Ureter (tissue), 1 donor: ENCODE data around the gene TLR8. TPM values are rescaled to one million over a fixed set of nuclear protein-coding genes. Genes with fewer than 3 reads are reported as not detected.
"Not testable (repeated sequence)": the region's sequence is repeated elsewhere in the genome, so short reads cannot be mapped to it uniquely, and the experiment has no call there.

ENCODE experiments used
- DNase-seq: peaks from one replicate; pipeline ENCODE4 v3.0.0-alpha.2; 2020; ENCODE audit warnings: low spot score
- total RNA-seq: library from RNA; stranded (reverse); gene quantifications from one replicate; pipeline ENCODE4 v1.2.4, GENCODE V29; 2023
- donor health status: DM: yes; HTN: yes; CAD: no.

Gene TLR8
- total RNA-seq, 1 donor from 2014 or later, result 0.89 TPM

DNA sequence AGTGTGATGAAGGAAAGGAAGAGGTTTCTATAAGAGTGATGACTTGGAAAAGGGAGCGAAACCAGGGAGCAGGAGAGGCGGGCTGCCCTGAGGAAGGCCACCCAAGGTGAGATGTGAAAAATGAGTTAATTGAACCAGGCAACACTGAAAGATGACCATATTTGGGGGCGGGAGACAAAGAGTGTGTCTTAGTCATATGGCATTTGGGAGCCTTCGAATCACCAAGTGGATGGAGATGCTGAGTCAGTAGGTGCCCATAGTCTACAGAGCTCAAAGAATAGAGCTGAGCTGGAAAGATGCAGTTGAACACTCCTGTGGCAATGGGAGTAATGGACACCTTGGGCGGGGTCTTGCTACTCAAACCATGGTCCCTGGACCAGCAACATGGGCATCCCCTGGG lies 8.3 kb upstream of the TLR8 start:
- DNase-seq, result no peak

DNA sequence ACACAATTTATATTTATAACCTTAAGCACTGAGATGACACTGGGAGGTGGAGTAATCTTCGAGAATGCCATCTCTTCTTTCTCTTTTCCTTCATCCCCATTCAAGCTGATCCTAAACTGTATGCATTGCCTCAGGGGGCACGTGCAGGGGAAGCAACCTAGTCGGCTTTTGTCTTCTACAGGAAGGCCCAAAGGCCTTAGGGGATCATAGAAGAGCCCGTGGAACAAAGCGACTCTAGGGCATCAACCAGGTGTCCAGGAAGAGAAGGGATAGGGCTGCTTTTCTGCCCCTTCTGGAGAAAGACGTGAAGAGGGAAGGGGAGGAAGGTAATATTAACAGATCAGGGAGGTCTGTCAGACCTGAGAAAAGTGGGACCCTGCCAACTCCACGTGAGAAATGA lies 6.9 kb upstream of the TLR8 start:
- DNase-seq, result no peak

DNA sequence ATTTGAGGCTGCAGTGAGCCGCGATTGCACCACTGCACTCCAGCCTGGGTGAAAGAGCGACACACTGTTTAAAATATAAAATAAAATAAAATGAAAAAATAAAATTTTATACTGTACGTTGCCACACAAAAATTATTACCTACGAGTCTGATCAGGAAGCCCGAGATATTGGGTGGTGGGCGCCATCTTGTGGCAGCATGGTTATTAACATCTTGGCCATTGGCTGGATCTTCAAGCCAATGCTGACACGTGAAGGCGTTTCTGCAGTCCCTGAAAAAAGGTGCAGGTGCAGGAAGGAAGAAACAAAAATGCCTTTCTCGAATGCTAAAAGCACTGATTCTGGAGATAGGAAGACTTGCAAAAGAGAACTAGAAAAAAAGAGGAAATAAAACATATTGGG lies 4.9 kb upstream of the TLR8 start:
- DNase-seq, result peak; percentile 70

DNA sequence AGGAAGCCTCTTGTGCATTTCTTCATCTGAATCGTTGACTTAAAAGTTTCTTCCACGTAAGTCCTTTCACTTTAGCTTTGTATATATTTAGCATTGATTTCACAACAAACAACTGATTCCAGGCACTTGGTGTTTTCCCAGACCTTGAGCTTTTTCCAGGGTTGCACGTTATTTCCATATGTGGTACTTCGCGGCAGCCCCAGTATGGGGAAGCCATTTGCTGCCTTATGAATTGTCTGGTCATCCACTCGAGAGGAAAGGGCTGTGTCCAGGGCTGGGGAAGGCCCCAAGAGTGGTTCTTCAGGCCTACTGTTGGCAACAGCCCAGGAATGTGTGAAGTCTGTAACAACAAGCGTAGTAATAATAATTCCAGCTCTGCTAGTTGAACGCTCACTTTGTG lies 2.8 kb upstream of the TLR8 start:
- DNase-seq, result no peak

DNA sequence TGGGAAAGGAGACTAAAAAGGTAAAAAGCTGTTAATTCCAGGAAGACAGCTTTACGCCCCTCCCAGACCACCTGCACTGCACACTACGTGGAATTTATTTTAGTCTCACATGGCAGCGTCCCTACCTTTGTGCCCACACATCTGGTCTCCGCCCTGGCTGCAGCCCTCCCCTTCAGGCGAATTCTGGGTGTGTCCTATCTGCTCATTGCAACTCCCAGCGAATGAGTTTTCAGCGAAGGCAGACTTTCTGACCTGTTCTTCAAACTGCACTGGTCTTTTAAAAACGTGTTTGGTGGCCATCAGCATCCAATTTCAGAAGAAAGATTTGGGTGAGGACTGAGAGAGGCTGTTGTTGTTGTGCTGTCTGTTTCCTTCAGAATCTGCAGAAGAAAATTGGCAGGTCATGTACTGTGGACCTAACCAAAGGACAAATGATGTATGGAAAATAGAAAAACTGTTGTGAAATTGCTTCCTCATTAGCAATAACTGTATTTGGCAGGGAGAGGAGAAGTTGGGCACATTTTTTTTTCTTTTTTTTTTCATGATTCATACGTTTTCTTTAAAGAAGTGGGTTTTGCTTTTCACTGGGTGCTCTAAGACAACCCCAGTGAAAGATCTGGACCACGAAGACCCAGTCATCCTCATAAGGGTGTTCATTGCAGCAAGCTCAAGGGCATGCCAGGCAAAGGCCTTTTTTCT lies 4.2 kb downstream of the TLR8 start:
- DNase-seq, result no peak

DNA sequence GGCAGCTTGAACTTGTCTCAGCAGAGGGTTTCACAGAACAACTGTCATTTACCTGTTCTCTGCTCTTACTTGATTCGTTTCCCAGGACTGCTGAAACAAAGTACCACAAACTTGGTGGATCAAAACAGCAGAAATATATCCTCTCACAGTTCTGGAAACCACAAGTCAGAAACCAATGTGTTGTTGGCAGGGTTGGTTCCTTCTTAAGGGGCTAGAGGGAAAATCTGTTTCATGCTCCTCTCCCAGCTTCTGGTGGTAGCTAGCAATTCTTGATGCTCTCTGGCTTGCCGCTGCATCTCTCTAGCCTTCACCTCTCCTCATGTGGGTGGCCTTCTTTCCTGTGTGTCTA lies 4.7 kb downstream of the TLR8 start:
- DNase-seq, result no peak

DNA sequence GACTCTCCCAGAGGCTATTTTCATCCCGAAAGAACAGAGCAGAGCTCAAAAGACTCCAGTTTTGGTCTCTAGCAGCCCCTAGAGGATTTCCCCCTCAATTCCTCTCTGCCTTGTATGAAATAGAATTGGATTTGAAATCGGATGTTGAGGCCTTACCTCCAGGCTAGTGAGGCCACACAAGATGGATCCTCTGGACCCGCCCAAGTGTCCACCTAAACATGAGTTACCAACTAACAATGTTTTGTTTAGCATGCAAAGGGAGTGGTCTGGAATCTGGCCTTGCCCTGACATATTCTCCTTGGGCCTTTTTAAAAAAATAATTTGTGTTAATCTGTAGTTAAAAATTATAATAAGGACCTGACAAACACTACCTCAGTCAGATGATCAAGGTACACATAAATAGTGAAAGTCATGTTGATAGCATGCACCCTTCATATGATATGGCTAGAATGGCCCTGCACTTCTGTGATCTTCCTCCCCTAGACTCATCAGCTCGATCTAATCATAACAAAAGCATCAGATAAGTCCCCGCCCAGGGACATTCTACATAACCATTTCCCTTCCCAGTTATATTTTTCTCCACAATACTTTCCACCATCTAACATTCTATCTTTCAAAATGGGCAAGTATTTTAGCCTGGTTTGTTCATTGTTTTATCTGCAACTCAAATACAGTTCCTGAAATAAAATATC lies 6.5 kb downstream of the TLR8 start:
- no peak for DNase-seq

DNA sequence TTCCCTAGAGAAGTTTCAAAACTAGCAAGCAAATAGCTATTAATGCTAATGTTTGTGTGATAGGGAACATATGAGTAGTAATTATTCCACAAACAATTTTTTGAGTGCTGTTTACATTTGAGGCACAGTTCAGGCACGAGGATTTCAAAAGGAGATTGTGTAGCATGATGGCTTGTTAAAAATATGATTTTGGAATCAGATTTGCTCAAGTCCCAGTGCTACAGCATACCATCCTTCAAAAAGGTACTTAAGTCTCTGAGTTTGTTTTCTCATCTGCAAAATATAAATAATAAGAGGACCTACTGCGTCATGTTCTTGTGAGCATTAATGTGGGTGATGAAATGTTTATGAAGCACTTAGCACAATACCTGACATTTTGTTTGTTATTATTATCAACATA lies 11.3 kb downstream of the TLR8 start:
- no peak for DNase-seq

DNA sequence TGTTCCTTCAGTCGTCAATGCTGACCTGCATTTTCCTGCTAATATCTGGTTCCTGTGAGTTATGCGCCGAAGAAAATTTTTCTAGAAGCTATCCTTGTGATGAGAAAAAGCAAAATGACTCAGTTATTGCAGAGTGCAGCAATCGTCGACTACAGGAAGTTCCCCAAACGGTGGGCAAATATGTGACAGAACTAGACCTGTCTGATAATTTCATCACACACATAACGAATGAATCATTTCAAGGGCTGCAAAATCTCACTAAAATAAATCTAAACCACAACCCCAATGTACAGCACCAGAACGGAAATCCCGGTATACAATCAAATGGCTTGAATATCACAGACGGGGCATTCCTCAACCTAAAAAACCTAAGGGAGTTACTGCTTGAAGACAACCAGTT lies 12.6 kb downstream of the TLR8 start:
- DNase-seq, result no peak

DNA sequence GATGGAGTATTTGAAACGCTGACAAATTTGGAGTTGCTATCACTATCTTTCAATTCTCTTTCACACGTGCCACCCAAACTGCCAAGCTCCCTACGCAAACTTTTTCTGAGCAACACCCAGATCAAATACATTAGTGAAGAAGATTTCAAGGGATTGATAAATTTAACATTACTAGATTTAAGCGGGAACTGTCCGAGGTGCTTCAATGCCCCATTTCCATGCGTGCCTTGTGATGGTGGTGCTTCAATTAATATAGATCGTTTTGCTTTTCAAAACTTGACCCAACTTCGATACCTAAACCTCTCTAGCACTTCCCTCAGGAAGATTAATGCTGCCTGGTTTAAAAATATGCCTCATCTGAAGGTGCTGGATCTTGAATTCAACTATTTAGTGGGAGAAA lies 13.2 kb downstream of the TLR8 start:
- DNase-seq, result no peak

DNA sequence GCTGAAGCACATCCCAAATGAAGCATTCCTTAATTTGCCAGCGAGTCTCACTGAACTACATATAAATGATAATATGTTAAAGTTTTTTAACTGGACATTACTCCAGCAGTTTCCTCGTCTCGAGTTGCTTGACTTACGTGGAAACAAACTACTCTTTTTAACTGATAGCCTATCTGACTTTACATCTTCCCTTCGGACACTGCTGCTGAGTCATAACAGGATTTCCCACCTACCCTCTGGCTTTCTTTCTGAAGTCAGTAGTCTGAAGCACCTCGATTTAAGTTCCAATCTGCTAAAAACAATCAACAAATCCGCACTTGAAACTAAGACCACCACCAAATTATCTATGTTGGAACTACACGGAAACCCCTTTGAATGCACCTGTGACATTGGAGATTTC lies 14.6 kb downstream of the TLR8 start:
- DNase-seq, result no peak

DNA sequence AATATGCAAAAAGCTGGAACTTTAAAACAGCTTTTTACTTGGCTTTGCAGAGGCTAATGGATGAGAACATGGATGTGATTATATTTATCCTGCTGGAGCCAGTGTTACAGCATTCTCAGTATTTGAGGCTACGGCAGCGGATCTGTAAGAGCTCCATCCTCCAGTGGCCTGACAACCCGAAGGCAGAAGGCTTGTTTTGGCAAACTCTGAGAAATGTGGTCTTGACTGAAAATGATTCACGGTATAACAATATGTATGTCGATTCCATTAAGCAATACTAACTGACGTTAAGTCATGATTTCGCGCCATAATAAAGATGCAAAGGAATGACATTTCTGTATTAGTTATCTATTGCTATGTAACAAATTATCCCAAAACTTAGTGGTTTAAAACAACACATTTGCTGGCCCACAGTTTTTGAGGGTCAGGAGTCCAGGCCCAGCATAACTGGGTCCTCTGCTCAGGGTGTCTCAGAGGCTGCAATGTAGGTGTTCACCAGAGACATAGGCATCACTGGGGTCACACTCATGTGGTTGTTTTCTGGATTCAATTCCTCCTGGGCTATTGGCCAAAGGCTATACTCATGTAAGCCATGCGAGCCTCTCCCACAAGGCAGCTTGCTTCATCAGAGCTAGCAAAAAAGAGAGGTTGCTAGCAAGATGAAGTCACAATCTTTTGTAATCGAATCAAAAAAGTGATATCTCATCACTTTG lies 15.6 kb downstream of the TLR8 start:
- DNase-seq, result no peak

DNA sequence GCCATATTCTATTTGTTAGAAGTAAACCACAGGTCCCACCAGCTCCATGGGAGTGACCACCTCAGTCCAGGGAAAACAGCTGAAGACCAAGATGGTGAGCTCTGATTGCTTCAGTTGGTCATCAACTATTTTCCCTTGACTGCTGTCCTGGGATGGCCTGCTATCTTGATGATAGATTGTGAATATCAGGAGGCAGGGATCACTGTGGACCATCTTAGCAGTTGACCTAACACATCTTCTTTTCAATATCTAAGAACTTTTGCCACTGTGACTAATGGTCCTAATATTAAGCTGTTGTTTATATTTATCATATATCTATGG lies 16.1 kb downstream of the TLR8 start:
- no peak for DNase-seq

DNA sequence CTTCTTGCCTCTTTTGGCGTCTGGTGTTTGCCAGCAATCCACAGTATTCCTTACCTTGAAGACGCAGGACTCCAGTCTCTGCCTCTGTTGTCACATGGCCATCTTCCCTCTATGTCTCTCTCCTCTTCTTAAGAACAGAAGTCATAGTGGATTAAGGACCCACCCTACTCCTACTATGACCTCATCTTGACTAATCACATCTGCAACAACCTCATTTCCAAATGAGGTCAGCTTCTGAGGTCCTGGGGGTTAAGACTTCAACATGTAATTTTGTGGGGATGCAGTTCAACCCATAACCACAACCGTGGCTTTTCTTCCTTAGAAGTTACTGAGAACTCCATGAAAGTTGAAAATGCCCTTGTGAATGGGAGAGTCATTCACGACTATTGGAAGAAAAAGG lies 23.3 kb downstream of the TLR8 start:
- no peak for DNase-seq

DNA sequence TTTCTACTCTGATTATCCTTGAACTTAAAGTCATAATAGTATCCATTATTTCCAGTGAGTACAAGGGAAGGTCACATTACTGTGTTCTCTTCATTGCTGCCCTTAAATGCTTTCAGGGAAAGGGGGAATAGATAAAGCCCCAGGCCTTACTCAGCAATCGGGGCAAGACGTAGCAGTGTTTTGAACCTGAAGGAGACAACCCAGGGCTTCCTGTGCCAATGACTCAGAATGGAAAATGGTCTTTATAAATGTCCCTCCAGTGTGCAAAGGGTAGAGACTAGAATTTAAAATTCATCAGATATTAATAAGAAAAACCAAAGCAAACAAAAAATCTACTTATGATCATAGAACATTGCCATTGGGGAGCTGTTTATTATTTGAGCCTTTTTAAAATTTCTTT lies 23.7 kb downstream of the TLR8 start:
- no peak for DNase-seq

DNA sequence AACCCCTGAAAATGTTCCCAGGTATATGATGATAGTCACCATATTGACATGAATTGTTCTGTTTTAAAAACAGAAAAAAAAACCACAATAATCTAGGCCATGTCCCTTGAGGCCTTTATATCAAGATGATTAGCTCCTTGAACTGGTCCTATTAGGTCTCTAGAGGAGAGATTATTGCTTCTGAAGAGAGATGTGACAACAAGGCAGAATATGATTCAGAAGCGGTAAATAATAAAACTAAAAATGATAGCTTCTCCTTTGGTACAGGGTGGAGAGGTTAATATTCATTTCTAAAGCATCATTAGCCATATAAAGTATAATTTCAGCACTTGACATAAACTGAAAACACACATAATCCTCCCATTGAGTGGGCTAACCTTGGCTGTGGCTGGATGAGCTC lies 25.8 kb downstream of the TLR8 start:
- DNase-seq, result no peak

DNA sequence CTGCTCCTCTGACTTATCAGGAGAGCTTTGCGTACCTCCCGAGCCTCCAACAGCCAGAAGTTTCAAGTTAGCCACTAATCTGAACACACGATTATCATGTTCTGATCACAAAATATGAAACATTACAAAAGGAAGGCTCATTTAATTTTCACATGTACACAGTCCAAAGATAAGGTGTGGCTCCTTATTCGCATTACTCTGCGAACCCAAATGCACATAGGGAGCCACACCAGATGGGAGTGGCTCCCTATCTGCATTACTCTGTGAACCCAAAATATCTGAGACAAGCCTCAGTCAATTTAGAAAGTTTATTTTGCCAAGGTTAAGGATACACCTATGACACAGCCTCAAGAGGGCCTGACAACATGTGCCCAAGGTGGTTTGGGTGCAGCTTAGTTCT lies 28.4 kb downstream of the TLR8 start:
- DNase-seq, result no peak

DNA sequence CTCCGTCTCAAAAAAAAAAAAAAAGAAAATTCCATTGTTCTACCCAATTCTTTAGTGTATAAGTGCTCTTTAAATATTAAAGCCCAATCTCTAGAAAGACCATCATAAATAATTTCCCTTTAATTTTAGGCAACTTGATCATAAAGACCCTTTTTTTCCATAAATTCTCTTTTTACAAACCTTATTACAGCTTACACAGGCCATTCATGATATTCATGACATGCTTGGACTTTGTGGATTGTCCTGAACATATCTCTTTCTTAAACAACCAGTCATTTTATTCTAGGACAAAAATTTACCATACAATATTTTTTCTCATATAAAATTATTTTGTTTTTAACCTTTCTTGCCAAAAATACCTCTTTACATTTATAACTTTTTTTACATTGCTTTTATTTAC lies 30.5 kb downstream of the TLR8 start:
- no peak for DNase-seq

DNA sequence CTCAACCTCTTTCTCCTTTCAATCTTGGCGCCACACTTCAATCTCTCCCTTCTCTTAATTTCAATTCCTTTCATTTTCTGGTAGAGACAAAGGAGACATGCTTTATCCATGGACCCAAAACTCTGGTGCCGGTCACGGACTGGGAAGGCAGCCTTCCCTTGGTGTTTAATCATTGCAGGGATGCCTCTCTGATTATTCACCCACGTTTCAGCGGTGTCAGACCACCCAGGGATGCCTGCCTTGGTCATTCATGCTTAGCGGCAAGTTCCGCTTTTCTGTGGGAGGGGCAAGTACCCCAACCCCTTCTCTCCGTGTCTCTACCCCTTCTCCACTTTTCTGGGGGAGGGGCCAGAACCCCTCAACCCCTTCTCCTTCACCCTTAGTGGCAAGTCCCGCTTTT lies 34.1 kb downstream of the TLR8 start:
- DNase-seq, result not testable (repeated sequence)

DNA sequence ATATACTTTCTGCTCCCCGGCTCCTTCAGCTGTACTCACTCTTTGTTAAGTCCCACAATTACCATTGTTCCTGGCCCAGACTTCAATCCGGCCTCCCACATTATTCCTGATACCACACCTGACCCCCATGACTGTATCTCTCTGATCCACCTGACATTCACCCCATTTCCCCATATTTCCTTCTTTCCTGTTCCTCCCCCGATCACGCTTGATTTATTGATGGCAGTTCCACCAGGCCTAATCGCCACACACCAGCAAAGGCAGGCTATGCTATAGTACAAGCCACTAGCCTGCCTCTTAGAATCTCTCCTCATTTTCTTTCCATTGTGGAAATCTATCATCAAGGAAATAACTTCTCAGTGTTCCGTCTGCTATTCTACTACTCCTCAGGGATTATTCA lies 37.2 kb downstream of the TLR8 start:
- DNase-seq, result not testable (repeated sequence)

DNA sequence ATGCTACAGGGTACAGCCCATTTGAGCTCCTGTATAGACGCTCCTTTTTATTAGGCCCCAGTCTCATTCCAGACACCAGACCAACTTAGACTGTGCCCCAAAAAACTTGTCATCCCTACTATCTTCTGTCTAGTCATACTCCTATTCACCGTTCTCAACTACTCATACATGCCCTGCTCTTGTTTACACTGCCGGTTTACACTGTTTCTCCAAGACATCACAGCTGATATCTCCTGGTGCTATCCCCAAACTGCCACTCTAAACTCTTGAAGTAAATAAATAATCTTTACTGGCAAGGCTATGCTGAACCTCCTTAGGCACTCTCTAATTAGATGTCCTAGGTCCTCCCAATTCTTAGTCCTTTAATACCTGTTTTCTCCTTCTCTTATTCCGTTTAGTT lies 38.0 kb downstream of the TLR8 start:
- DNase-seq, result not testable (repeated sequence)

DNA sequence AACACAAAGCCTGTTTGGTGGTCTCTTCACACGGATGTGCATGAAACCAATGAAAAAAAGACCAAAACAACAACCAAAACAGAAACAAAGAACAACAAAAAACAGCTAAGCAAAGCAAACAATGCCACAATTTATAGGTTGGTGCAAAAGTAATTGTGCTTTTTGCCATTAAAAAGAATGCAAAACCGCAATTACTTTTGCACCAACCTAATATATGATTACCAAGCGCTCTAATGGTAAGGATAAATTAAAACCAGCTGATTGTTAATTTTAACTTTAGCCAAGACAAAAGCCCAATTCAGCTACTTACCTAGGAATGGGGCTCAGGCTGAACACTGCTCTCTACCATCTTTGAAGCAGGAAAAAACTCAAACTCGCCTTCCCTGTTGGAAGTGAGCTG lies 39.1 kb downstream of the TLR8 start:
- no peak for DNase-seq

DNA sequence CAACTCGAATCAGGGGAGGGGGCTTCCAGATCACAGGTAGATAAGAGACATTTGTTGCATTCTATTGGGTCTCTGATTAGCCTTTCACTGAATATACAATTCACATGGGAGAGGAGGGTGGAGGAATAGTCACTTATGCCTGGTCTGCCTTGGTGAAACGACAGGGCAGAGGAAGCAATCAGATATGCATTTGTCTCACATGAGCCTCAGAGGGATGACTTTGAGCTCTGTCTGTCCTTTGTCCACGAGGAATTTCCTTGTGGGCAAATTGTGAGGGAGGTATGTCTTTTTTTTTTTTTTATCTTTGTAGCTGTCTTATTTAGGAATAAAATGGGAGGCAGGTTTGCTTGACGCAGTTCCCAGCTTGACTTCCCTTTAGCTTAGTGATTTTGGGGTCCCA lies 40.0 kb downstream of the TLR8 start:
- DNase-seq, result no peak
